ENCODE data around the gene CD14.
"Not testable (repeated sequence)": the region's sequence is repeated elsewhere in the genome, so short reads cannot be mapped to it uniquely, and the experiment has no call there.

CD14 gene

DNA sequence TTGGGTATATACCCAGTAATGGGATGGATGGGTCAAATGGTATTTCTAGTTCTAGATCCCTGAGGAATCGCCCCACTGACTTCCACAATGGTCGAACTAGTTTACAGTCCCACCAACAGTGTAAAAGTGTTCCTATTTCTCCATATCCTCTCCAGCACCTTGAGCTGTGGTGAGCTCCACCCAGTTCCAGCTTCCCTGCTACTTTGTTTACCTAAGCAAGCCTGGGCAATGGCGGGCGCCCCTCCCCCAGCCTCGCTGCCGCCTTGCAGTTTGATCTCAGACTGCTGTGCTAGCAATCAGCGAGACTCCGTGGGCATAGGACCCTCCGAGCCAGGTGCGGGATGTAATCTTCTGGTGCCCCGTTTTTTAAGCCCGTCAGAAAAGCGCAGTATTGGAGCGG is 39.9 kb downstream of the CD14 start:
- not testable (repeated sequence) for DNase-seq

- no peak for DNase-seq
These were observed 41.1 kb downstream of the CD14 start for GRCh38 chr5:140591747-140592372.

DNA sequence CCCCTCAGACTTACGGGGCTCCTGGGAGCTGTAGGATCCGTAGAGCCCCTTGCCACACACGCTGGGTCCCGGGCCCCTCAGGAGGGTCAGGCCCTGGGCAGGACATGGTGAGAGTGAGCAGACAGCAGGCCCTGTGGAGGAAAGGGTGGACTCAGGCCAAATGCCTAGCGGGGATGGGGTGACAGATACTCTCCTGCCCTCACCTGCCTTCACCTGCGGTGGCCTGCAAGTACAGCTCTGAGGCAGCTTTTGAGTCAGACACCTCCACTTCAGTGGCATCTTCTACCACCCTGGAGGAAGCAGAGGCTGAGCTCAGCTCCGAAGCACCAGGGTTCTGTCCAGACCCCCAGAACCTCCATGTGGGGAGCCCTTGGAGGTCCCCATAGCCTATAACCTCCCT is 42.1 kb downstream of the CD14 start:
- no peak for DNase-seq

DNA sequence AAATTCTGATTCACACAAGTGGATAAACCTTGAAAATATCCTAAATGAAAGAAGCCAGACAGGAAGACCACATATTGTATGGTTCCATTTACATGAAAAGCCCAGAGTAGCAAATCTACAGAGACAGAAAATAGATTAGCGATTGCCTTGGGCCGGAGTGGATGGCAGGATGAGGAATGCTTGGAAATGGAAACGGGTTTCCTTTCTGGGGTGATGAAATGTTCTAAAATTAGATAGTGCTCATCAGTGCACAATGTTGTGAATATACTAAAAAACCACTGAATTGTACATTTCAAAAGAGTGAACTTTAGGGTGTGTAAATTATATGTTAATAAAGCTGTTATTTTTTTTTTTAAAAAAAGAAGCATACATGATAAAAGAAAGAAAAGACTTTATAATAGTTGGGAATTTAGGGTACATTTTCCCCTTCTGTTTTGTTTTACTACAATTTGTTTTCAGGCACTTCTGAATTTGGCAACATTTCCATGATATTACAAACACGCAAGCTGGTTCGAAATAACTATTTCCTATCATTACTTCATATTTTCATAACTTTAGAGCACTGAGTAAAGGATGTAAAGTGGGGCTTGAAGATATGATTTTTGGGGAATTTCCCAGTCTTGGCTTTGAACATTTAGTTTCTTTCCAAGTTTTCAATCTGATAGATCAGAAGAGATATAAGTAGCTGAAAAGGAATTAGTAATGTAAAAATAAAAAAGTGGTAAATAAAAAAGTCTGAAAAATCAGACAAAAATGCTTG is 44.5 kb downstream of the CD14 start:
- no peak for DNase-seq

- no peak for DNase-seq
These were observed 45.5 kb downstream of the CD14 start for GRCh38 chr5:140587495-140587894.
